PC-3 (cell line): ENCODE data around the gene PARVA. TPM values are rescaled to one million over a fixed set of nuclear protein-coding genes. Genes with fewer than 3 reads are reported as not detected.

Source experiments
- ATAC-seq: fragments of 200-7000 bp; cut with Tn5 transposase; 2 replicates; pipeline ENCODE4 v1.9.1; 2020; ENCODE audit warnings: mild to moderate bottlenecking, moderate library complexity
- BruUV-seq: library from RNA; stranded (reverse); fragments of 400-500 nt; replicated peaks from 2 replicates; lab custom pipeline; 2021; lab: Mats Ljungman, UMichigan
- CTCF ChIA-PET: fragments of 300-600 bp; sonication (Branson Sonifier 250); formaldehyde crosslinking; loops from one replicate; lab custom pipeline; 2022; ENCODE audit warnings: antibody characterized with exemption; lab: Charles Lee
- POLR2A ChIA-PET: fragments of 300-600 bp; sonication (Branson Sonifier 250); formaldehyde crosslinking; loops from one replicate; lab custom pipeline; 2022; ENCODE audit warnings: antibody characterized with exemption; ENCODE audit not compliant: unreplicated experiment; lab: Charles Lee
- DNase-seq: peaks from one replicate; pipeline ENCODE4 v3.0.0-alpha.2; 2015
- H2AFZ ChIP-seq: fragments of 300-600 bp; sonication (generic); 2 replicates; pipeline ENCODE4 v1.6.0; 2016; ENCODE audit warnings: antibody characterized with exemption, low read length
- H3F3A ChIP-seq: fragments of 300-600 bp; sonication (generic); one replicate; pipeline ENCODE4 v1.6.0; 2017; ENCODE audit warnings: antibody characterized with exemption, low read length, control low read depth, mild to moderate bottlenecking; ENCODE audit not compliant: unreplicated experiment
- H3K27ac ChIP-seq: fragments of 300-600 bp; sonication (generic); 2 replicates; pipeline ENCODE4 v1.5.1; 2016; ENCODE audit warnings: mild to moderate bottlenecking, low read length
- H3K27me3 ChIP-seq: fragments of 300-600 bp; sonication (generic); 2 replicates; pipeline ENCODE4 v1.6.1; 2016; ENCODE audit warnings: low read length, mixed read lengths
- H3K36me3 ChIP-seq: fragments of 300-600 bp; sonication (generic); 2 replicates; pipeline ENCODE4 v1.6.1; 2016; ENCODE audit warnings: low read depth, mixed run types, low read length, mixed read lengths
- H3K4me1 ChIP-seq: fragments of 300-600 bp; sonication (generic); 2 replicates; pipeline ENCODE4 v1.5.1; 2016; ENCODE audit warnings: low read length; ENCODE audit not compliant: insufficient read depth
- H3K4me2 ChIP-seq: fragments of 300-600 bp; sonication (generic); 2 replicates; pipeline ENCODE4 v1.6.0; 2016; ENCODE audit warnings: low read length
- H3K4me3 ChIP-seq: fragments of 300-600 bp; sonication (generic); 2 replicates; pipeline ENCODE4 v1.5.1; 2016; ENCODE audit warnings: mild to moderate bottlenecking, low read length, mixed read lengths
- H3K79me2 ChIP-seq: fragments of 300-600 bp; sonication (generic); 2 replicates; pipeline ENCODE4 v1.6.1; 2017; ENCODE audit warnings: low read length, mixed read lengths
- H3K9ac ChIP-seq: fragments of 300-600 bp; sonication (generic); 2 replicates; pipeline ENCODE4 v1.6.0; 2016; ENCODE audit warnings: mild to moderate bottlenecking, low read length
- H3K9me2 ChIP-seq: fragments of 300-600 bp; sonication (generic); replicated peaks from 2 replicates; pipeline ENCODE4 v1.6.1; 2016; ENCODE audit warnings: mixed run types, low read length, mixed read lengths
- H3K9me3 ChIP-seq: fragments of 300-600 bp; sonication (generic); 2 replicates; pipeline ENCODE4 v1.6.1; 2016; ENCODE audit warnings: low read length, mixed read lengths
- H4K20me1 ChIP-seq: fragments of 300-600 bp; sonication (generic); 2 replicates; pipeline ENCODE4 v1.6.1; 2016; ENCODE audit warnings: low read length, mixed read lengths
- CTCF ChIP-seq: fragments of 300-600 bp; sonication (generic); conservative IDR thresholded peaks from 2 replicates; pipeline ENCODE4 v1.5.1; 2017; ENCODE audit warnings: antibody characterized with exemption, low read depth, mild to moderate bottlenecking, low read length
- EZH2 ChIP-seq: fragments of 300-600 bp; sonication (generic); IDR thresholded peaks from one replicate; pipeline ENCODE4 v1.6.1; 2017; ENCODE audit warnings: antibody characterized with exemption, mild to moderate bottlenecking, low read length; ENCODE audit not compliant: unreplicated experiment
- EZH2phosphoT487 ChIP-seq: fragments of 300-600 bp; sonication (generic); IDR thresholded peaks from 2 replicates; pipeline ENCODE4 v1.6.1; 2018; ENCODE audit warnings: mild to moderate bottlenecking, antibody characterized with exemption, low read length, borderline replicate concordance
- intact Hi-C: fragments of 100-400 bp; cut with micrococcal nuclease; formaldehyde crosslinking; loops from 2 replicates; pipeline ENCODE4 v1.9.0; 2023
- total RNA-seq: library from RNA; depleted of rRNA; stranded (reverse); fragments of >200 nt; gene quantifications from 2 replicates; pipeline ENCODE4 v1.2.3, GENCODE V29; 2014

The PARVA gene
- total RNA-seq, 1 experiment from 2014 or later, result 13.5 TPM

DNA sequence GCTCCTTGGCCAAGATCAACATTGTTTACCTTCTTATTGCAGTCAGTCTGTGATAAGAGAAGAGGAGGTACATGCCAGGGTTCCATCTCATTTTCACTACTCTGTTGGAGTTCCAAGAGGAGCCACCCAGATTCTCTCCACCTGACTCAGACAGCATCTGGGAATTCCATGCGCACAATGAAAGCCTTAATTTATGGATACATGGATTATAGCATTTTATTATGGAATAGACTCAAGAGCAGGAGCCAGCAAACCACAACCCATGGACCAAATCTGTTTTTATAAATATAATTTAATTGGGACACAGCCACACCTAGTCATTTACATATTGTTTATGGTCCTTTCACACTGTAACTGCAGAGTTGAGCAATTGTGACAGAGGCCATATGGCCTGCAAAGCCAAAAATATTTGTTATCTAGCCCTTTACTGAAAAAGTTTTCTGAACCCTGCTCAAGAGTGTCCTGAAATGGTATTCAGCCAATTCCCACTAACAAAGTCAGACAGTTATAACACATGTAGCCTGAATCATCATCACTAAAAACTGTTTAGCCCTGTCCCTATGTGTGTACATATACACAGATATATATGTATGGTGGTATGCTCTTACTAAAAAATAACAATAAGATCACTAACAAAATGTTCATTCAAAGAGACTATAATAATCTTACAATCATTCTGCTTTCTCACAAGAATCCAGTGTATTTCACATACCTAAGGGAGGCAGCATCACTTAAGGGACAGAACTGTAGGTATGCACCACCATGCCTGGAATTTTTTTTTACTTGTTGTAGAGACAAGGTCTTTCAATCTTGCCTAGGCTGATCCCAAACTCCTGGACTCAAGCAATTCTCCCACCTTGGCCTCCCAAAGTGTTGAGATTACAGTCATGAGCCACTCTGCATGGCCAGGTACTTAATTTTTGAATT lies 192.4 kb downstream of the PARVA start:
- Histone ChIP-seq H3K9ac (no peak overlapping the region), H3F3A (no peaks in the 10 kb centered on the region), H3K27me3 (no peaks in the 10 kb centered on the region), H3K79me2 (no peaks in the 10 kb centered on the region), H4K20me1 (no peaks in the 10 kb centered on the region), H3K9me2 (no peaks in the 10 kb centered on the region), H3K27ac (no peak overlapping the region), H3K4me2 (no peak overlapping the region), H3K4me3 (no peak overlapping the region), H3K4me1 (no peaks in the 10 kb centered on the region), H3K9me3 (no peaks in the 10 kb centered on the region), H3K36me3 (no peaks in the 10 kb centered on the region), H2AFZ (no peak overlapping the region)
- intact Hi-C loops, result no loop called here
- no peak for TF ChIP-seq EZH2phosphoT487
- TF ChIP-seq CTCF, result no peak
- no peak for TF ChIP-seq EZH2
- DNase-seq (no peak), ATAC-seq (no peak)
- CTCF ChIA-PET, result no interaction called here
- no TSS peak for BruUV-seq
- POLR2A ChIA-PET, result no interaction called here

DNA sequence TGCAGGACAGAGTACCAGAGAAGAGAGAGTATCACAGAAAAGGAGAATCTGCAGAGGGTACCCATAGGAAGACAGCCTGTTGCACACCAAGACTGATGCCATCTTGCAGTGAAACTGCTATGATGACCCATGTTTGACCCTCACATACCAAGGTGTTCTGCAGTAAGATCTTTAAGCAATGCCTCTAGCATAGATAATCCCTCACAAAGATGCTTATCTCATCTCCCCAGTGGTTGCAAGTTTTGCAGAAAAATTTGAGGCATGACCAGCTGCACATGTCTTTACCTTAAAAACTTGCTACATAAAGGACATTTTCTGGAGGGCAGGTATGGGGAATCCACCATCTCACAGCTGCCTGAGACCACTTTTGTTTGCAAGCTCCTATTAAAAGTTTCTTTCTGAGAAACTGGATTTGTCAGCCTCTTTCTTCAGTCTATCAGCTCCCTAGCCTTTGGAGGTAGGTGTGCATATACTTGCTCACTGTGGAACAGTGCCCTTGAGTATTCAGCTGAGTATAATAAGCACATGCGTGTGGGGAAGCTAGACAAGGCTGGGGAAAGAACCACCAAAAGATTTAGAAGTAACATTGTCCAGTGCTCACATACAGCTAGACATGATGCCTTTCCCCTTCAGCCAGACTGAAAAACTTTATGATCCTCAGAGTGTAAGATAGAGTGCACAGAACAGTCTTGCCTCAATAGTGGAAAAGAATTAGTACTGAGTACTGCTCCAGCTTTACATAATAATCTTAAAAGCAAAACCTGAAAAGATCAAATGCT lies 196.5 kb downstream of the PARVA start:
- no peaks in the 10 kb centered on the region for H3K9me3 ChIP-seq
- CTCF ChIA-PET, result no interaction called here
- BruUV-seq, result no TSS peak

More for the DNA sequence above, 196.5 kb downstream of the PARVA start:
- Histone ChIP-seq H4K20me1 (no peaks in the 10 kb centered on the region), H3K4me3 (no peak overlapping the region), H3K27ac (no peak overlapping the region), H3K4me2 (no peak overlapping the region), H3K4me1 (no peaks in the 10 kb centered on the region), H3K27me3 (no peaks in the 10 kb centered on the region), H3F3A (no peaks in the 10 kb centered on the region), H2AFZ (no peak overlapping the region), H3K36me3 (no peaks in the 10 kb centered on the region), H3K9ac (no peak overlapping the region), H3K9me2 (no peaks in the 10 kb centered on the region), H3K79me2 (no peaks in the 10 kb centered on the region)
- POLR2A ChIA-PET, result no interaction called here
- no peak for DNase-seq
- ATAC-seq, result no peak
- intact Hi-C loops, result no loop called here
- no peak for TF ChIP-seq CTCF
- TF ChIP-seq EZH2phosphoT487, result no peak
- no peak for TF ChIP-seq EZH2
